Measurements from ENCODE around the gene GGPS1. TPM values are rescaled to one million over a fixed set of nuclear protein-coding genes. Genes with fewer than 3 reads are reported as not detected.
A peak's percentile ranks its signal among the peaks of the same experiment; 100 is the strongest.

GGPS1 gene
- total and polyA plus RNA-seq, 2 of the 8 experiments (the other 6 are each of a cell fraction or from before 2014, with no cell fraction given) = 20.9 to 43.6 TPM

GRCh38 chr1:235327559-235328270, 655 bp upstream of the GGPS1 start, which contains the start of gene ARID4B (continued):
- no peak for TF ChIP-seq KDM5A (IDR thresholded peaks at IDR 0.05; ENCODE audit: low read length)
- TF ChIP-seq, protein P1, sequence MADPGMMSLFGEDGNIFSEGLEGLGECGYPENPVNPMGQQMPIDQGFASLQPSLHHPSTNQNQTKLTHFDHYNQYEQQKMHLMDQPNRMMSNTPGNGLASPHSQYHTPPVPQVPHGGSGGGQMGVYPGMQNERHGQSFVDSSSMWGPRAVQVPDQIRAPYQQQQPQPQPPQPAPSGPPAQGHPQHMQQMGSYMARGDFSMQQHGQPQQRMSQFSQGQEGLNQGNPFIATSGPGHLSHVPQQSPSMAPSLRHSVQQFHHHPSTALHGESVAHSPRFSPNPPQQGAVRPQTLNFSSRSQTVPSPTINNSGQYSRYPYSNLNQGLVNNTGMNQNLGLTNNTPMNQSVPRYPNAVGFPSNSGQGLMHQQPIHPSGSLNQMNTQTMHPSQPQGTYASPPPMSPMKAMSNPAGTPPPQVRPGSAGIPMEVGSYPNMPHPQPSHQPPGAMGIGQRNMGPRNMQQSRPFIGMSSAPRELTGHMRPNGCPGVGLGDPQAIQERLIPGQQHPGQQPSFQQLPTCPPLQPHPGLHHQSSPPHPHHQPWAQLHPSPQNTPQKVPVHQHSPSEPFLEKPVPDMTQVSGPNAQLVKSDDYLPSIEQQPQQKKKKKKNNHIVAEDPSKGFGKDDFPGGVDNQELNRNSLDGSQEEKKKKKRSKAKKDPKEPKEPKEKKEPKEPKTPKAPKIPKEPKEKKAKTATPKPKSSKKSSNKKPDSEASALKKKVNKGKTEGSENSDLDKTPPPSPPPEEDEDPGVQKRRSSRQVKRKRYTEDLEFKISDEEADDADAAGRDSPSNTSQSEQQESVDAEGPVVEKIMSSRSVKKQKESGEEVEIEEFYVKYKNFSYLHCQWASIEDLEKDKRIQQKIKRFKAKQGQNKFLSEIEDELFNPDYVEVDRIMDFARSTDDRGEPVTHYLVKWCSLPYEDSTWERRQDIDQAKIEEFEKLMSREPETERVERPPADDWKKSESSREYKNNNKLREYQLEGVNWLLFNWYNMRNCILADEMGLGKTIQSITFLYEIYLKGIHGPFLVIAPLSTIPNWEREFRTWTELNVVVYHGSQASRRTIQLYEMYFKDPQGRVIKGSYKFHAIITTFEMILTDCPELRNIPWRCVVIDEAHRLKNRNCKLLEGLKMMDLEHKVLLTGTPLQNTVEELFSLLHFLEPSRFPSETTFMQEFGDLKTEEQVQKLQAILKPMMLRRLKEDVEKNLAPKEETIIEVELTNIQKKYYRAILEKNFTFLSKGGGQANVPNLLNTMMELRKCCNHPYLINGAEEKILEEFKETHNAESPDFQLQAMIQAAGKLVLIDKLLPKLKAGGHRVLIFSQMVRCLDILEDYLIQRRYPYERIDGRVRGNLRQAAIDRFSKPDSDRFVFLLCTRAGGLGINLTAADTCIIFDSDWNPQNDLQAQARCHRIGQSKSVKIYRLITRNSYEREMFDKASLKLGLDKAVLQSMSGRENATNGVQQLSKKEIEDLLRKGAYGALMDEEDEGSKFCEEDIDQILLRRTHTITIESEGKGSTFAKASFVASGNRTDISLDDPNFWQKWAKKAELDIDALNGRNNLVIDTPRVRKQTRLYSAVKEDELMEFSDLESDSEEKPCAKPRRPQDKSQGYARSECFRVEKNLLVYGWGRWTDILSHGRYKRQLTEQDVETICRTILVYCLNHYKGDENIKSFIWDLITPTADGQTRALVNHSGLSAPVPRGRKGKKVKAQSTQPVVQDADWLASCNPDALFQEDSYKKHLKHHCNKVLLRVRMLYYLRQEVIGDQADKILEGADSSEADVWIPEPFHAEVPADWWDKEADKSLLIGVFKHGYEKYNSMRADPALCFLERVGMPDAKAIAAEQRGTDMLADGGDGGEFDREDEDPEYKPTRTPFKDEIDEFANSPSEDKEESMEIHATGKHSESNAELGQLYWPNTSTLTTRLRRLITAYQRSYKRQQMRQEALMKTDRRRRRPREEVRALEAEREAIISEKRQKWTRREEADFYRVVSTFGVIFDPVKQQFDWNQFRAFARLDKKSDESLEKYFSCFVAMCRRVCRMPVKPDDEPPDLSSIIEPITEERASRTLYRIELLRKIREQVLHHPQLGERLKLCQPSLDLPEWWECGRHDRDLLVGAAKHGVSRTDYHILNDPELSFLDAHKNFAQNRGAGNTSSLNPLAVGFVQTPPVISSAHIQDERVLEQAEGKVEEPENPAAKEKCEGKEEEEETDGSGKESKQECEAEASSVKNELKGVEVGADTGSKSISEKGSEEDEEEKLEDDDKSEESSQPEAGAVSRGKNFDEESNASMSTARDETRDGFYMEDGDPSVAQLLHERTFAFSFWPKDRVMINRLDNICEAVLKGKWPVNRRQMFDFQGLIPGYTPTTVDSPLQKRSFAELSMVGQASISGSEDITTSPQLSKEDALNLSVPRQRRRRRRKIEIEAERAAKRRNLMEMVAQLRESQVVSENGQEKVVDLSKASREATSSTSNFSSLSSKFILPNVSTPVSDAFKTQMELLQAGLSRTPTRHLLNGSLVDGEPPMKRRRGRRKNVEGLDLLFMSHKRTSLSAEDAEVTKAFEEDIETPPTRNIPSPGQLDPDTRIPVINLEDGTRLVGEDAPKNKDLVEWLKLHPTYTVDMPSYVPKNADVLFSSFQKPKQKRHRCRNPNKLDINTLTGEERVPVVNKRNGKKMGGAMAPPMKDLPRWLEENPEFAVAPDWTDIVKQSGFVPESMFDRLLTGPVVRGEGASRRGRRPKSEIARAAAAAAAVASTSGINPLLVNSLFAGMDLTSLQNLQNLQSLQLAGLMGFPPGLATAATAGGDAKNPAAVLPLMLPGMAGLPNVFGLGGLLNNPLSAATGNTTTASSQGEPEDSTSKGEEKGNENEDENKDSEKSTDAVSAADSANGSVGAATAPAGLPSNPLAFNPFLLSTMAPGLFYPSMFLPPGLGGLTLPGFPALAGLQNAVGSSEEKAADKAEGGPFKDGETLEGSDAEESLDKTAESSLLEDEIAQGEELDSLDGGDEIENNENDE (IDR thresholded peaks at IDR 0.05; ENCODE audit: insufficient replicate concordance, low read length) = no peak
- TF ChIP-seq, protein P2, sequence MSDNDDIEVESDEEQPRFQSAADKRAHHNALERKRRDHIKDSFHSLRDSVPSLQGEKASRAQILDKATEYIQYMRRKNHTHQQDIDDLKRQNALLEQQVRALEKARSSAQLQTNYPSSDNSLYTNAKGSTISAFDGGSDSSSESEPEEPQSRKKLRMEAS (IDR thresholded peaks at IDR 0.05) = peak; percentile 8; the same call in 1 of the 2 replicates
- TF ChIP-seq RBBP5 (IDR thresholded peaks at IDR 0.05; ENCODE audit: borderline replicate concordance, low read depth, low read length) = no peak; the same call in 1 of the 2 replicates

Data from H1 (cell line).